HEK293T (cell line): ENCODE data around the gene TMEM190.
"Not testable (repeated sequence)": the region's sequence is repeated elsewhere in the genome, so short reads cannot be mapped to it uniquely, and the experiment has no call there.

Source experiments
- CTCF ChIA-PET: fragments of 350-600 bp; formaldehyde crosslinking; extraction: SDS; loops from one replicate; lab custom pipeline; 2021; ENCODE audit warnings: antibody characterized with exemption, inconsistent platforms; lab: Yijun Ruan, JAX
- POLR2A ChIA-PET: fragments of 350-600 bp; formaldehyde crosslinking; extraction: SDS; loops from one replicate; lab custom pipeline; 2020; ENCODE audit warnings: antibody characterized with exemption, inconsistent platforms; lab: Yijun Ruan, JAX
- DNase-seq: peaks from one replicate; pipeline ENCODE4 v3.0.0; 2012; ENCODE audit warnings: mixed read lengths; ENCODE audit errors: extremely low spot score
- ARNT ChIP-seq: fragments of 450-650 bp; IDR thresholded peaks from 2 replicates; pipeline ENCODE4 v1.6.1; 2017; ENCODE audit warnings: mild to moderate bottlenecking
- BHLHE40 ChIP-seq: fragments of 450-650 bp; IDR thresholded peaks from 2 replicates; pipeline ENCODE4 v1.6.1; 2016; ENCODE audit warnings: mild to moderate bottlenecking, moderate library complexity, borderline replicate concordance
- CTBP1 ChIP-seq: fragments of 450-650 bp; IDR thresholded peaks from 2 replicates; pipeline ENCODE4 v1.6.1; 2016; ENCODE audit warnings: borderline replicate concordance
- ELF4 ChIP-seq: fragments of 450-650 bp; IDR thresholded peaks from 2 replicates; pipeline ENCODE4 v1.6.1; 2017; ENCODE audit warnings: antibody characterized with exemption
- FOXA1 ChIP-seq: fragments of 450-650 bp; IDR thresholded peaks from 2 replicates; pipeline ENCODE4 v1.6.1; 2016; ENCODE audit warnings: mild to moderate bottlenecking
- FOXK2 ChIP-seq: fragments of 450-650 bp; IDR thresholded peaks from 2 replicates; pipeline ENCODE4 v1.6.1; 2016; ENCODE audit warnings: mild to moderate bottlenecking
- FOXM1 ChIP-seq: fragments of 450-650 bp; IDR thresholded peaks from 2 replicates; pipeline ENCODE4 v1.6.1; 2017; ENCODE audit warnings: mild to moderate bottlenecking, borderline replicate concordance
- HDGF ChIP-seq: fragments of 450-650 bp; IDR thresholded peaks from 2 replicates; pipeline ENCODE4 v1.6.1; 2017; ENCODE audit warnings: antibody characterized with exemption, borderline replicate concordance
- L3MBTL2 ChIP-seq: fragments of 450-650 bp; conservative IDR thresholded peaks from 2 replicates; pipeline ENCODE4 v1.6.1; 2016; ENCODE audit warnings: mild to moderate bottlenecking
- NFRKB ChIP-seq: fragments of 450-650 bp; IDR thresholded peaks from 2 replicates; pipeline ENCODE4 v1.6.1; 2016; ENCODE audit warnings: mild to moderate bottlenecking, moderate library complexity
- SP1 ChIP-seq: fragments of 450-650 bp; IDR thresholded peaks from 2 replicates; pipeline ENCODE4 v1.6.1; 2017
- SUZ12 ChIP-seq: fragments of 450-650 bp; IDR thresholded peaks from 2 replicates; pipeline ENCODE4 v1.6.1; 2016; ENCODE audit warnings: mild to moderate bottlenecking
- TARDBP ChIP-seq: fragments of 450-650 bp; IDR thresholded peaks from 2 replicates; pipeline ENCODE4 v1.6.1; 2016
- ZNF384 ChIP-seq: fragments of 450-650 bp; IDR thresholded peaks from 2 replicates; pipeline ENCODE4 v1.6.1; 2016
- TF ChIP-seq, protein P1 (sequence below): fragments of 450-650 bp; IDR thresholded peaks from 2 replicates; pipeline ENCODE4 v1.6.1; 2016

Gene TMEM190

GRCh38 chr19:55392820-55393761 lies 16.5 kb downstream of the TMEM190 start:
- TF ChIP-seq, protein P1, sequence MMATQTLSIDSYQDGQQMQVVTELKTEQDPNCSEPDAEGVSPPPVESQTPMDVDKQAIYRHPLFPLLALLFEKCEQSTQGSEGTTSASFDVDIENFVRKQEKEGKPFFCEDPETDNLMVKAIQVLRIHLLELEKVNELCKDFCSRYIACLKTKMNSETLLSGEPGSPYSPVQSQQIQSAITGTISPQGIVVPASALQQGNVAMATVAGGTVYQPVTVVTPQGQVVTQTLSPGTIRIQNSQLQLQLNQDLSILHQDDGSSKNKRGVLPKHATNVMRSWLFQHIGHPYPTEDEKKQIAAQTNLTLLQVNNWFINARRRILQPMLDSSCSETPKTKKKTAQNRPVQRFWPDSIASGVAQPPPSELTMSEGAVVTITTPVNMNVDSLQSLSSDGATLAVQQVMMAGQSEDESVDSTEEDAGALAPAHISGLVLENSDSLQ, result peak; percentile 67
- TF ChIP-seq ELF4, result no peak
- ChIA-PET CTCF (no interaction called here), POLR2A (interaction anchor here (9.0 kb wide), 1 partner anchor 14 kb away, joined by 72 read pairs; the partner anchor contains the start of gene UBE2S)
- no peak for DNase-seq

DNA sequence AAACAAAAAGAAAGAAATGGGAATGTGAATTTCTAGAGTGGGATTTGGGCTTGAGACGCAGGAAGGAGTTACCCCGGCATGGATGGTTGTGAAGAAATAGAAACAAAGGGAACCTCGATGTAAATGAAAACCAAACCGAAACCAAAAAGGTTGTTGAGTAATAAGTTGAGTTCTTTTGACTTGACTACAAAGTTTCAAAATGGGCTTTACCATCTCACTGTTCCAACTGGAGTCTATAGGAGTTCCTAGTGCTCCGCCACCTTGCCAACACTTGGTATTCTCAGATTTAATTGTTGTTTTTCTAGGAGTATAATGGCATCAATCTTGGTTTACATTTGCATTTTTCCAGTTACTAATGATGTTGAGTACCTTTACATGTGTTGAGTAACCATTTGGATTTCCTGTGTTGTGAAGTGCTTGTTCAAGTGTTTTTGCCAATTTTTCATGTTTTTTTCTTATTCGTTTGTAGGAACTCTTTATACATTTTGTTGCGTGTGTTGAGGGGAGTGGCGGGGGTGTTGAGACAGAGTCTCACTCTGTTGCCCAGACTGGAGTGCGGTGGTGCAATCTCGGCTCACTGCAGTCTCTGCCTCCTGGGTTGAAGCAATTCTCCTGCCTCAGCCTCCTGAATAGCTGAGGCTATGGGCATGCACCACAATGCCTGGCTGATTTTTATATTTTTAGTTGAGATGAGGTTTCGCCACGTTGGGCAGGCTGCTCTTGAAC lies 21.7 kb downstream of the TMEM190 start:
- CTCF ChIA-PET, result no interaction called here
- POLR2A ChIA-PET, result interaction anchor here (0.8 to 3.0 kb wide), 4 partner anchors 8 to 30 kb away, joined by 3 to 13 read pairs (median 4); no protein-coding TSS in a partner anchor
- no peak for TF ChIP-seq FOXA1
- no peak for TF ChIP-seq ARNT
- no peak for TF ChIP-seq FOXK2
- TF ChIP-seq BHLHE40, result no peak
- no peak for TF ChIP-seq SUZ12
- no peak for TF ChIP-seq ZNF384
- TF ChIP-seq NFRKB, result no peak
- no peak for DNase-seq

DNA sequence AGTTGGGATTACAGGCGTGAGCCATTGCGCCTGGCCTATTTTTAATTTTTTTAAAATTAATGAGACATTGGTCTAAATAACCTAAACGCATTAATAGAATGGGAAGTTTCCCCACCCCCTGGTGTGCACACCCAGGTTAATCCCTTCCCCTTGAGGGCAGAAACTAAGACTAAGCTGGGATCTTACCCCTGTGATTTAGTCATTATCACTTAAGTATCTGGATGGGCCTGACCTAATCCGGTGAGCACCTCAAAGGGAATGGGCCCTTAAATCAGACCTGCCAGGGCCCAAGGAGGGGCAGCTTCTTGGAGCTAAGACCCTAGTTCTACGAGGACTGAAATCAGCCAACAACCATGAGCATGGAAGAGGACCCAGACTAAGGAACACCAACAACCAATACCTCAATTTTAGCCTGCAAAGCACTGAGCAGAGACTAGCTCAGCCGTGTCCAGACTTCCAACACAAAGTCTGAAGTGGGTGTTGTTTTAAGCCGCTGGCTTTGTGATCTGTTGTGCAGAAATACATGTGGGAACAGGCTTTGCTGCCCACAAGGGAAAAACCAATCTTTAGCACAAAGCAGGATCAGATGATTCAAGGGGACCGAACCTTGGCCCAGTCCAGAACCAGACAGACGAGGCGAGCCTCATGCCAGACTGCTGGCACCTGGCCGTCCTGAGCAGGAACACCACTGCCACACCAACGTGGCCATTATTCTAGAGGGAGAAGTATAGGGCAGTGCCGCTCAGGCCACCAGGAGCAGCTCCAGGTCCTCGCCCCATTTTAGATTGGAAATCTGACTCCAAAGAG lies 23.9 kb downstream of the TMEM190 start:
- no peak for TF ChIP-seq SP1
- TF ChIP-seq L3MBTL2, result no peak
- no peak for TF ChIP-seq TARDBP
- no peak for TF ChIP-seq FOXM1
- TF ChIP-seq, protein P1, result no peak
- no peak for TF ChIP-seq NFRKB
- no peak for TF ChIP-seq FOXK2
- TF ChIP-seq SUZ12, result no peak
- no peak for TF ChIP-seq HDGF
- POLR2A ChIA-PET, result interaction anchor here (1.2 to 3.0 kb wide), 2 partner anchors 10 to 12 kb away, joined by 3 to 13 read pairs; no protein-coding TSS in a partner anchor
- CTCF ChIA-PET, result interaction anchor here (1.5 kb wide), 1 partner anchor 108 kb away, joined by 4 read pairs; no protein-coding TSS in a partner anchor
- no peak for DNase-seq

DNA sequence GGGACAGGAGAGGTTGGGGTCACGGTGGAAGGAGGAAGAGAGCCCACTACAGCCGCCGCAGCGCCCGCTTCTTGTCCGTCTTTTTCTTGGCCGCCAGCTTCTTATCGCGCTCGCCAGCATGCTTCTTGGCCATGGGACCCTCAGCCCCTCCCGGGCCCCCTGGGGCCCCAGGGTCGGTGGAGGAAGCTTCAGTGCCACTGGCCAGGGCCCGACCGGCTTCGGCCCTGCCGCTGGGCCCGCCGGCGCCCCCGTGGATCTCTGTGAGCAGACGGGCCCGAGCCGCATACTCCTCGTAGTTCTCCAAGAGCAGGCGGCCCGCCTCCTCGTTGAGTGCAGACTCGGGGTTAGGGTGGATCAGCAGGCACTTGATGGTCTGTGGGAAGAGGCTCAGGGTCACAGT lies 24.8 kb downstream of the TMEM190 start:
- POLR2A ChIA-PET, result interaction anchor here (0.6 to 3.0 kb wide), 2 partner anchors 11 to 100 kb away, joined by 3 to 13 read pairs; no protein-coding TSS in a partner anchor
- DNase-seq, CTCF ChIA-PET: not testable (repeated sequence)

GRCh38 chr19:55402509-55402908 lies 25.9 kb downstream of the TMEM190 start:
- ChIA-PET POLR2A (interaction anchor here (0.7 to 1.0 kb wide), 2 partner anchors 27 to 63 kb away, joined by 3 read pairs; no protein-coding TSS in a partner anchor), CTCF (no interaction called here)
- no peak for DNase-seq
- TF ChIP-seq CTBP1 (no peak), ELF4 (no peak), NFRKB (no peak), ZNF384 (no peak), FOXM1 (no peak), FOXK2 (no peak)

GRCh38 chr19:55405638-55406037 lies 29.0 kb downstream of the TMEM190 start:
- ChIA-PET CTCF (no interaction called here), POLR2A (interaction anchor here (1.0 to 3.8 kb wide), 3 partner anchors 13 to 104 kb away, joined by 3 to 72 read pairs (median 26); partner anchors contain the start of gene KMT5C)
- no peak for DNase-seq
- TF ChIP-seq TARDBP, result no peak
- TF ChIP-seq FOXK2, result no peak
- no peak for TF ChIP-seq CTBP1
- no peak for TF ChIP-seq SP1
- no peak for TF ChIP-seq ARNT
- no peak for TF ChIP-seq FOXM1
- no peak for TF ChIP-seq FOXA1
